Sigmoid colon (tissue), 4 donors: Measurements from ENCODE around the gene TMTC2.

Experiments used
- EP300 ChIP-seq, 4 donors: sonication (generic); formaldehyde crosslinking; IDR thresholded peaks; one replicate each; pipeline ENCODE4 v1.6.1; 2017; ENCODE audit warnings: antibody characterized with exemption in 4 of 4
- POLR2A ChIP-seq, 2 donors: fragments of 450-650 bp; IDR thresholded peaks; one replicate each; pipeline ENCODE4 v1.6.1; 2016; ENCODE audit warnings: antibody characterized with exemption in 2 of 2, mild to moderate bottlenecking in 2 of 2, moderate library complexity in 2 of 2
- TF ChIP-seq, protein P1 (sequence below), 4 experiments: fragments of 450-650 bp in 3 of 4; fragments of 200-600 bp in 1 of 4; IDR thresholded peaks; one replicate each; pipeline ENCODE4 v1.5.1; 2016 to 2019; ENCODE audit warnings: antibody characterized with exemption in 4 of 4, mild to moderate bottlenecking in 3 of 4, moderate library complexity in 2 of 4

- TF ChIP-seq EP300 (IDR thresholded peaks at IDR 0.05), result no peak
- TF ChIP-seq, protein P1, sequence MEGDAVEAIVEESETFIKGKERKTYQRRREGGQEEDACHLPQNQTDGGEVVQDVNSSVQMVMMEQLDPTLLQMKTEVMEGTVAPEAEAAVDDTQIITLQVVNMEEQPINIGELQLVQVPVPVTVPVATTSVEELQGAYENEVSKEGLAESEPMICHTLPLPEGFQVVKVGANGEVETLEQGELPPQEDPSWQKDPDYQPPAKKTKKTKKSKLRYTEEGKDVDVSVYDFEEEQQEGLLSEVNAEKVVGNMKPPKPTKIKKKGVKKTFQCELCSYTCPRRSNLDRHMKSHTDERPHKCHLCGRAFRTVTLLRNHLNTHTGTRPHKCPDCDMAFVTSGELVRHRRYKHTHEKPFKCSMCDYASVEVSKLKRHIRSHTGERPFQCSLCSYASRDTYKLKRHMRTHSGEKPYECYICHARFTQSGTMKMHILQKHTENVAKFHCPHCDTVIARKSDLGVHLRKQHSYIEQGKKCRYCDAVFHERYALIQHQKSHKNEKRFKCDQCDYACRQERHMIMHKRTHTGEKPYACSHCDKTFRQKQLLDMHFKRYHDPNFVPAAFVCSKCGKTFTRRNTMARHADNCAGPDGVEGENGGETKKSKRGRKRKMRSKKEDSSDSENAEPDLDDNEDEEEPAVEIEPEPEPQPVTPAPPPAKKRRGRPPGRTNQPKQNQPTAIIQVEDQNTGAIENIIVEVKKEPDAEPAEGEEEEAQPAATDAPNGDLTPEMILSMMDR (IDR thresholded peaks at IDR 0.05), result no peak
- no peak for TF ChIP-seq POLR2A (IDR thresholded peaks at IDR 0.05)
Measured at GRCh38 chr12:82818271-82819035, 131.7 kb downstream of the TMTC2 start.
